Esophagus (tissue), 2 donors: ENCODE results near the gene MAPKAP1. TPM values are rescaled to one million over a fixed set of nuclear protein-coding genes. Genes with fewer than 3 reads are reported as not detected.

Experiments used
- H3K27ac ChIP-seq, 2 donors: one replicate each; pipeline ENCODE4 v1.5.1; 2013; ENCODE audit warnings: low read depth in 2 of 2, mild to moderate bottlenecking in 2 of 2, inconsistent platforms in 1 of 2, low read length in 1 of 2, moderate library complexity in 1 of 2
- H3K27me3 ChIP-seq, 2 donors: one replicate each; pipeline ENCODE4 v1.6.1; 2013; ENCODE audit warnings: low read length in 2 of 2, control low read depth in 1 of 2, mild to moderate bottlenecking in 1 of 2; ENCODE audit not compliant: insufficient read depth in 2 of 2, control insufficient read depth in 1 of 2
- H3K36me3 ChIP-seq, 2 donors: one replicate each; pipeline ENCODE4 v1.6.1; 2013; ENCODE audit warnings: low read length in 1 of 2; ENCODE audit not compliant: control insufficient read depth in 2 of 2, insufficient read depth in 2 of 2
- H3K4me1 ChIP-seq, 2 donors: one replicate each; pipeline ENCODE4 v1.6.1; 2013; ENCODE audit warnings: low read length in 1 of 2; ENCODE audit not compliant: control insufficient read depth in 2 of 2, insufficient read depth in 2 of 2
- H3K4me3 ChIP-seq, 2 donors: one replicate each; pipeline ENCODE4 v1.5.1; 2013; ENCODE audit warnings: low read length in 2 of 2, mild to moderate bottlenecking in 2 of 2, low read depth in 1 of 2, moderate library complexity in 1 of 2
- H3K9me3 ChIP-seq, 2 donors: one replicate each; pipeline ENCODE4 v1.6.1; 2013; ENCODE audit warnings: mild to moderate bottlenecking in 2 of 2, low read depth in 1 of 2, low read length in 1 of 2, moderate library complexity in 1 of 2; ENCODE audit not compliant: control insufficient read depth in 2 of 2, insufficient read depth in 1 of 2
- WGBS, 2 donors: extraction: QIAGEN DNeasy Blood & Tissue Kit; methylation state at CpG; one replicate each; pipeline ENCODE4 v1.1.7; 2013; 5-methylcytosine and 5-hydroxymethylcytosine counted together
- polyA plus RNA-seq, 2 donors: library from polyadenylated mRNA; stranded (reverse); fragments of 200-250 nt; gene quantifications; one replicate each; pipeline ENCODE4 v1.2.3, GENCODE V29; 2013
- donor health status: healthy with polysubstance abuse.
- donor health status: Bipolar disorder and iron deficiency.

The MAPKAP1 gene
- polyA plus RNA-seq, 2 donors, result 41.4 to 49.4 TPM

DNA sequence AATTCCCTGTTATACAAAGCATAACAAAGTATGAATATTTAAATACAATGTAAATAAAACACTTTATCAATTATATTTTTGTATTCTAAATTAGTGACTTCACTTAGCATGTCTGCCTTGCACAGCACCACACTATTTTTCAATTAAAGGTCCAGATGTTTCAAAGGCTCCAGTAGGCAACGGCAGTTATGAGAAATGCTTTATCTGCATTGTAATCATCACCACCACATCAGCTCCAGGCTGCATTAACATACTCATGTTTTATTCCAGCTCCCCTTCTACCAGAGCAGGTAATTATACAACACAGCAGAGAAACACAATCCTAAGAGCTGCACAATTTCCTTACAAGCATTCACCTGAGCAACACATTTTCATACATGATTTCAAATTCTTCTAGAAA is 102.8 kb downstream of the MAPKAP1 start:
- H3K36me3 ChIP-seq, result no peaks in the 10 kb centered on the region
- H3K4me3 ChIP-seq, result no peak overlapping the region
- H3K27me3 ChIP-seq, result no peaks in the 10 kb centered on the region
- no peaks in the 10 kb centered on the region for H3K9me3 ChIP-seq
- H3K4me1 ChIP-seq, result no peaks in the 10 kb centered on the region
- WGBS, 2 donors, result 78 to 85% methylated on average over 1 of the region's 1 CpG
- H3K27ac ChIP-seq, result no peak overlapping the region

GRCh38 chr9:125603478-125604021 is 103.5 kb downstream of the MAPKAP1 start:
- H3K9me3 ChIP-seq, result no peaks in the 10 kb centered on the region
- no peaks in the 10 kb centered on the region for H3K4me1 ChIP-seq
- H3K4me3 ChIP-seq, result no peak overlapping the region
- 75 to 90% methylated on average over 4 of the region's 4 CpGs for WGBS, 2 donors
- no peaks in the 10 kb centered on the region for H3K27me3 ChIP-seq
- no peaks in the 10 kb centered on the region for H3K36me3 ChIP-seq
- H3K27ac ChIP-seq, result no peak overlapping the region

DNA sequence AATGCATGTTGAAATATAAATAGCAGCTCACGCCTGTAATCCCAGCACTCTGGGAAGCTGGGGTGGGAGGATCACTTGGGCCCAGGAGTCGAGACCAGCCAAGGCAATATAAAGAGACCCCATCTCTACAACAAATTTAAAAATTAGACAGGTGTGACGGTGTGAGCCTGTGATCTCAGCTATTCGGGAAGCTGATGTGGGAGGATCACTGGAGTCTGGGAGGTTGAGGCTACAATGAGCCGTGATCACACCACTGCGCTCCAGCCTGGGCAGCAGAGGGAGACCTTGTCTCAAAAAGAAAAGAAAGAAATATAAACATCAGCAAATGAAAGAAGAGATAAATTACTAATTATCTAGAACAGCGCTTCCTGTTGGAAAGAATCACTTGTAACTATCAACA is 105.0 kb downstream of the MAPKAP1 start:
- Histone ChIP-seq H3K4me1 (no peaks in the 10 kb centered on the region), H3K36me3 (no peaks in the 10 kb centered on the region), H3K4me3 (no peak overlapping the region), H3K27me3 (no peaks in the 10 kb centered on the region), H3K9me3 (no peaks in the 10 kb centered on the region), H3K27ac (no peak overlapping the region)
- whole genome bisulfite sequencing, 2 donors, result 96 to 97% methylated on average over 7 of the region's 7 CpGs

- Histone ChIP-seq H3K4me3 (no peak overlapping the region), H3K27me3 (no peaks in the 10 kb centered on the region), H3K4me1 (peaks cover 0 to 3% of the 10 kb centered on the region in 2 donors), H3K27ac (no peak overlapping the region), H3K9me3 (no peaks in the 10 kb centered on the region), H3K36me3 (no peaks in the 10 kb centered on the region)
- 80 to 88% methylated on average over 1 of the region's 1 CpG for WGBS, 2 donors
Measured at GRCh38 chr9:125600194-125600593, 106.8 kb downstream of the MAPKAP1 start.

DNA sequence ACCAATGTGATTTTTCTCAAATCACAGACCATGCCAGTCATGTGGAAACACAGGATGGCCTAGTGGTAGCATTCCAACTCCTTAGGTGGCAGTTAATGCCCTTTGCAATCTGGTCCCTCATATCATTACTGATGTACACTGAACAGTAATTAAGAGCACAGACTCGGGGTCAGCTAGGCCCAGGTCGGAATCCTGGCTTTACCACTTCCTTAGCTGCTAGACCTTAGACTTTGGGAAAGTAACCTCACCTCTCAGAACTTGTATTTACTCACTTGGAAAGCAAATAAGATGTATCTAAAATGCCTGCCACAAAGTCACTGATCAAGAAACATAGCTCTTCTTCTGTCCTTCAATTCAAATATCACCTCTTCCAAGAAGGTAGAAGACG is 112.8 kb downstream of the MAPKAP1 start:
- H3K27ac ChIP-seq, result no peak overlapping the region
- no peak overlapping the region for H3K4me3 ChIP-seq
- H3K9me3 ChIP-seq, result no peaks in the 10 kb centered on the region
- peaks cover 0 to 3% of the 10 kb centered on the region in 2 donors for H3K4me1 ChIP-seq
- H3K36me3 ChIP-seq, result no peaks in the 10 kb centered on the region
- WGBS, 2 donors, result 82 to 92% methylated on average over 3 of the region's 3 CpGs
- H3K27me3 ChIP-seq, result no peaks in the 10 kb centered on the region

- no peak overlapping the region for H3K27ac ChIP-seq
- H3K36me3 ChIP-seq, result no peaks in the 10 kb centered on the region
- peaks cover 0 to 3% of the 10 kb centered on the region in 2 donors for H3K4me1 ChIP-seq
- H3K9me3 ChIP-seq, result no peaks in the 10 kb centered on the region
- WGBS, 2 donors, result 70 to 84% methylated on average over 6 of the region's 6 CpGs
- no peaks in the 10 kb centered on the region for H3K27me3 ChIP-seq
- no peak overlapping the region for H3K4me3 ChIP-seq
Measured at GRCh38 chr9:125593581-125594222, 113.3 kb downstream of the MAPKAP1 start.

- H3K36me3 ChIP-seq, result no peaks in the 10 kb centered on the region
- WGBS, 2 donors, result 97 to 100% methylated on average over 4 of the region's 4 CpGs
- peaks cover 0 to 3% of the 10 kb centered on the region in 2 donors for H3K4me1 ChIP-seq
- no peaks in the 10 kb centered on the region for H3K9me3 ChIP-seq
- no peaks in the 10 kb centered on the region for H3K27me3 ChIP-seq
- no peak overlapping the region for H3K27ac ChIP-seq
- H3K4me3 ChIP-seq, result no peak overlapping the region
Measured at GRCh38 chr9:125591888-125592287, 115.1 kb downstream of the MAPKAP1 start.

- Histone ChIP-seq H3K4me1 (peaks cover 0 to 3% of the 10 kb centered on the region in 2 donors), H3K9me3 (no peaks in the 10 kb centered on the region)
- 90 to 93% methylated on average over 3 of the region's 3 CpGs for WGBS, 2 donors
Measured at GRCh38 chr9:125591245-125591644, 115.8 kb downstream of the MAPKAP1 start.

GRCh38 chr9:125589287-125589686 is 117.7 kb downstream of the MAPKAP1 start:
- no peaks in the 10 kb centered on the region for H3K4me1 ChIP-seq
- H3K27me3 ChIP-seq, result no peaks in the 10 kb centered on the region
- no peak overlapping the region for H3K27ac ChIP-seq
- H3K9me3 ChIP-seq, result no peaks in the 10 kb centered on the region
- WGBS, 2 donors, result 46 to 57% methylated on average over 4 of the region's 4 CpGs
- no peak overlapping the region for H3K4me3 ChIP-seq
- peaks cover 0 to 3% of the 10 kb centered on the region in 2 donors for H3K36me3 ChIP-seq

More at GRCh38 chr9:125591245-125591644, 115.8 kb downstream of the MAPKAP1 start:
- H3K36me3 ChIP-seq, result no peaks in the 10 kb centered on the region
- no peak overlapping the region for H3K4me3 ChIP-seq
- no peaks in the 10 kb centered on the region for H3K27me3 ChIP-seq
- H3K27ac ChIP-seq, result no peak overlapping the region
